HG03039 (cell line): ENCODE results near the gene SLC8A3.

Experiments used
- ATAC-seq: cut with Tn5 transposase; IDR thresholded peaks from one replicate; pipeline ENCODE4 v1.9.1; 2021; ENCODE audit warnings: mild to moderate bottlenecking, moderate library complexity; ENCODE audit not compliant: unreplicated experiment

SLC8A3 gene

DNA sequence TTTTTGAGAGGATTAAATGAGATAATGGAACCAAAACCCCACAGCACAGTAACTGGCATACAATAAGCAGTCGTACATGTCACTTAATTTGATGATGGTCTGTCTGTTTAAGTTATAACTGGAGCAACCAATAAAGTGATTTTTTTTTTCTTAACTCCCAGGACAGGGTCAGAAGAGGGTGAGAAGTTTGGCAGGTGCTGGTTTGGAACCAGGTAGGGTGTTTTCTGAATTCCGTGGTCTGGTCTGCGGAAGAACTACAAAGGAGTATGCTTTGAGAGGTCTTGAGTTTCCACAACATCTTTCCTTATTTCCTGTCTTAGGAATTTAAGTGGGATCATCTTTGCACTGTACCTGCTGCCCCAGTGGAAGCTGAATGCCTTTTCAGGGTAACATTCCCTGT is 111.7 kb downstream of the SLC8A3 start:
- no peak for ATAC-seq

DNA sequence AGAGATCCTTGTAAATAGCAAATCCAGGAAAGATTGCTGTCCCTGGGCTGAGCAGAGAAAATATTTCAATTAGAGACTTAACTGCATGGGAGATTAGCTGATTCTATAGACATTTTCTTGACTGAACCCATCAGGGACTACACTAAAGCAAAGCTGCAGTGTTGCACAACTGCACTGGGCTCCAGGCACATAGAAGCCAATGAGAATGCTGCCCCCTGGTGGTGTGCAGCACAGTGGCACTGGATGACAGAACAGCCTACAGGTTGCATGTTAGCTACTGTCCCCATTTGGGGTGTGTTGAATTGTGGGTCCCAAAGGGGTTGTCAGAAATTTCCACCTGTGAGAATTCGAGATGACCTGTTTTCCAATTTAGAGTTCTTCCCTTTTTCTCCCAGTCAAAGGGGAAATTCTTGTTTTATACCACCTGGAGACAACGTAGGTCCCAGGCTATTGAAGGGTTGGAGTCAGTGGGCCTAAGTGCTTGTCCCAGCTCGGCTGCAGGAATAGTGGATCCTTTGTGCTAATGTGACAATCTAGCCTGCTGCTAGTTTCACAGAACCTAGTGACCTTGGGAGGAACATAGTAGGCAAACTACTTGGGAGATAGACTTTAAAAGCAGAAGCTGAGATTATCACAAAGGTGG is 114.7 kb downstream of the SLC8A3 start:
- no peak for ATAC-seq

DNA sequence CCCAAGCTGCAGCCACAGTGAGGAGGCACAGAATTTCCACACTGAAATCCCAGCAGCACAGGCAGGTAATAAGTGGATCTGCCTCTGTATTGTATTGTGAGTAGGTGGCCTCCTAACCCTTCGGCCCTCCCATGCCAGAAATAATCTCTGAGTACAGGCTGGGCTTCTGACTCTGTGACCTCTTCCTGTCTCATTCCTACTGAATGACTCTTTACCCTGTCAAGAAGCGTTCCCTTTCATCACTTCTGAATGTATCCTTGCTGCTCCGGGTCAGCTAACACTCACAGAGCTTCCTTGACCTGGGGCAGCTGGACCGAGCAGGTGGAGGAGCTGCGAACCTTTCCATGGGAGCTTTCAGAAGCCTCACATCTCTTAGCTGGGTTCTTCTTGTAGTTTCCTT is 119.6 kb downstream of the SLC8A3 start:
- ATAC-seq, result no peak

DNA sequence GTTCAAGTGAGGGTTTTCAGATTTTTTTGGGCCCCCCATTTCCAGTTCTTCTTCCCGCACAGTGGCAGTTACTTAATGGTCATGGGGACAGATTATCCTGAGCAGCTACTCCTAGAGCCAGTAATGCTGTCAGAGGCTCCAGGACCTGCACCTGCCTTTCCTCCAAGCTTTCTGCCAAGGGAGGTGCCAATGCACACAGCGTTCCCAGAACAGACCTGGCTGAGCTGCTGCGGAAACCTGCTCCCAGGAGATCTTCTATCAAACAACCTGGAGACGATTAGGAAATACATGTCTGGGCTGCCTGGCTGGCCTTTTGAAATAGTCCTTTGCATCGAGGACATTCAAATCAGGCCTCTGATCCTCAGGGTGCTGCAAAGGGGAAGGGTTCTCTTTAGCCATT is 120.9 kb downstream of the SLC8A3 start:
- ATAC-seq, result no peak

DNA sequence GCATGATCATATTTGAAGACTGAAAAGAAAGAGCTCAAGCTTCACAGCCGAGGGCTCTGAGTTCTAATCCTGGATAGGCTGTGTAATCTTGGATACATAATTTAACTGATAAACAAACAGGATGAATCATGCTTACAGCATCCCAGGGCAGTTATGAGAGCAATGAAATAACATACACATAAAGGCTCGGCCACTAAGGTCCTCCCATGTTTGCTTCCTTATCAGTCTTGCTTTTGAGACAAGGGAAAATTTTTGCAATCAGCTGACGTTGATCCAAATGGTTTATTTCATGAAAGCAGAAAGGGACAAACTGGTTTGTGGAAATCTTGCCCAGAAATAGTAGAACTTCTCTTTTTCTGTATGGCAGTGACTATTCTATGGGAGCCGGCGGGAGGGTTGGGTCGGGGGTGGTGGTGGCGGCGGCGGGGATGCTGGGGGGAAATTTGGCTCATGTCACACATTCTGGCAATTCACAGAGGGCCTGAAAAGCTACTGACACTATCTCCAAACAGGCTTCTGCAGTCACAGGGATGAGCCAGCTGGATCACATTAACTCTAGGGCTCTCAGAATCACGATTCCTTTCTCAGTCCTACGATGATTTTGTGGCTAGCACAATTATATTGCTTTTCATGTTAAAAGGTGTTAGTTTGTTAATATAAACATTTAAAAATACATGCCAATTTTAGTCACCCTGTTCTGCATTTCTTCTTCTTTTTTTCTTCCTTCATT is 124.5 kb downstream of the SLC8A3 start:
- ATAC-seq, result no peak

DNA sequence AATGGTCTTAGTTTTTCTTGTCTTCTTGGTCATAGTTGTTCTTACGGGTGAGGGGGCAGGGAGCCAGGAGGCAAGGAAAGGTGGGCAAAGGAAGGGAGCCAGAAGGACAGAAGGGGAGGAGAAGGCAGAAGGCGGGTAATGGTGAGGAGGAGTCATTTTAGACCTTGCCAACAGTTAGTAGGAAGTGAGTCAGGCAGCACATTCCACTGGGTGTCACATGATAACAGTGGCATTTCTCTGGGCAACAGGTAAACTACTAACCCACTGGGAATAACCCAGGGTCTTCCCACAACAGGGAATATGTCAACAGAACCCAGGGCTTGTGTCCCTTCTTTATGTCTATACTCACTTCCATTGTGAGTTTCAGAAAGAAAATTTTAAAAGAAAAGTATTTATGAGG is 127.6 kb downstream of the SLC8A3 start:
- no peak for ATAC-seq

DNA sequence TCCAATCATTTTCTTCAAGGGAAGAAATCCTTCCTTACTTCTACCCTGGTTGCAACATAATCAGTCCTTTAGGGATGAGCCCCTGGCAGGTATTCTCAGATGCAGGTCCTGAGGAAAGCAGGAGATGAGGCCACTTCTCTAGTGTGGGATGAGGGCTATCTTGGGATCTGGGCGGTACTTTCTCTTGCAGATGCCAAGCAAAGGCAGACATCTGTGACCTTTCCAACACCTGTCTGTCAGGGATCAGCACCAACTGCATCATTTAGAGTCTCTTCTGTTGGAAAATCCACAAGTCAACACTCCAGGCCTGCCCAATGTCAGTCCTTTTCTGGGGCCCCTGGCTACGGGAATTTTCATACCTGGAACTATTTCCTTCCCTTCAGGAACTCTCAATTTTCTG is 129.2 kb downstream of the SLC8A3 start:
- ATAC-seq, result no peak

DNA sequence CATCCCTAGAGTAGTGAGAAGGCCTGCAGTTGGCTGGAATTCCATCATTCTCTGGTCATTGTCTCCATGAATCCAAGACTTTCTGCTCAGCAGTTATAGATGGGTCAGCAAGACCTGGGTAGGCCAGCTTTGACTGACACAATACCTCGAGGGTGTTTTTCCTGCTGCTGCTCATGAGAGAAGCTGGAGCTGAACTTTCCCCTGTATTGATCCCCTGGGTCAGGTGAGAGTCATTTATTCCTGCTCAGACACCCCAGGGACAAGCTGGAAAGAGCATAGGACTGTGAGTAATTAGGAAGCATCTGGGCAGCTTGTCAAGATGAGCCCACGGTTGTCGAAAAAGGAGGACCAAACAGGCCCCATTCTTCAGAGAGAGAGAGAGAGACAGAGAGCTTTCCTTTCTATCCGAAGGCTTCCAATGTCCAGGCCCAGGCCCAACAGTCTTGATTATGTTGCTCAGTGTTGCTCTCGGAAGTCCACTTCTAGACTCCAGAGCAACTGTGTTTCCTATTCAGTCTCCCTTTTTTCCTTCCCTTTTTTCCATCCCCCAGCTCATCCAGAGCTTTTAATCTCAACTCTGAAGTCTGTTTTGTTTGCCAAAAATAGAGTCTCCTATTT is 131.1 kb downstream of the SLC8A3 start:
- ATAC-seq, result no peak

DNA sequence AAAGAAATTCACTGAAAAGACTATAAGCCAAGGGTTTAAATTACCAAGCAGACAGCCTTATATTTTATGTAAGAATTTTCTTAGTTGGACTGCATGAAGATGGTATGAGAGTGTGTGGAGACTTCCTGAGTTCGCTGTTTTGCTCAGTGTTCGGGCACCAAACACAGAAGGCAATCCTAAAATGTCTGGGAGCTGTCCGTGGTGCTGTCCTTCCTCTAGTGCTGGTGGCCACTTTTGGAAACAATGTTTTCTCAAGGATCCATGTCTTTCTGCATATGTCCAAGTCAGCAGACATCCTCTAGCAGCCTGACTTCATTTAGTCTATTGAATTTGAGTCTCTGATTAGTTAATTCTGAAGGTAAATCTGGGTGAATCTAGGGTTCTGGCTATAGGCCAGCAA is 135.8 kb downstream of the SLC8A3 start:
- no peak for ATAC-seq

DNA sequence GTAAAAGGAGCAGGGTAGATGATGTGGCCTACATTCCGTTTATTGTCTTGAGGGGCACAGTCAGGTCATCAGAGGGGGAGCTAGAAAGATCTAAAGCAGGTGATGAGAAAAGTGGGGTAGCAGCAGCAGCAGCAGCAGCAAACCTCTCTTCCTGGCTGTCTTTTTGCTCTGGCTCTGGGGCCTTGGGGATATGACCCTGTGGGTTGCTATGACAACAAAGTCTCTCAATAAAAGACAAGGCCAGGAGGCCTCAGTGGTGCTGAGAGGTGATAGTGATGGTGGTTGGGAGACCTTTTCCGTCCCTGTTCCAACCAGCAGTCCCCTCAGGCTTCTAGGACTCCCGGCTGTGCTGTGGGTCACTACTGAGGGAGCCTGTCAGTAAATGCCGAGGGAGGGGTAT is 138.6 kb downstream of the SLC8A3 start:
- ATAC-seq, result no peak

DNA sequence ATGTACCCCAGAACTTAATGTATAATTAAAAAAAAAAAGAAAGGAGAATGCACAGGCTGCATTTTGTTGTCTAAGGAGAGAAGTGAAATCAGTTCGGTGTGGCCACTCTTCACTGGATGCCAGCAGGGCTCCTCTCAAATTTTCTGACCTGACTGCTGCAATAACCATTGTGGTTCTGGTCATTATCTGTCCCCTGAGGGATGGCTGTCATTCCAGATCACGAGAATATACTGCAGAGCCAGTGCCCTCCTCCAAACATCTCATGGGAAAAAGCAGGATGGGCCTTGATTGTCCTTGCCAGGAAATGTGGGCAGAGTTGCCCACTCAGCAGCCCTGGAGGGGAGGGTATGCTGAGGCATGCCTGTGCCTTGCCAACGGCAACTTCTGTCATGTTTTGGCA is 139.1 kb downstream of the SLC8A3 start:
- ATAC-seq, result no peak

DNA sequence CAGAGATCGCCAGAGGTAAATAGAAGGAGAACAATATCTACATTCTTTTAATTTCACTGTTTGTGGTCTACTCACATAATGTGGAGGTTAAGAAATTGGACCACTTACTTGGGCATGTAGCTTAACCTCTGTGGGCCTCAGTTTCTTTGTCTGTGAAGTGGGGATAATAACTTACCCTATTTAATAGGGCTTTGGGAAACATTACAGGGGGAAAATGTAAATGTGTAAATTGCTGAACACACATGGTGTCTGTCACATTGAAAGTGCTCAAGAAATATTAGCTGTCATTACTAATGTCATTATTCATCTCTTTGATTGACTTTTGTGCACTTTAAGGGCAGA is 140.5 kb downstream of the SLC8A3 start:
- no peak for ATAC-seq

DNA sequence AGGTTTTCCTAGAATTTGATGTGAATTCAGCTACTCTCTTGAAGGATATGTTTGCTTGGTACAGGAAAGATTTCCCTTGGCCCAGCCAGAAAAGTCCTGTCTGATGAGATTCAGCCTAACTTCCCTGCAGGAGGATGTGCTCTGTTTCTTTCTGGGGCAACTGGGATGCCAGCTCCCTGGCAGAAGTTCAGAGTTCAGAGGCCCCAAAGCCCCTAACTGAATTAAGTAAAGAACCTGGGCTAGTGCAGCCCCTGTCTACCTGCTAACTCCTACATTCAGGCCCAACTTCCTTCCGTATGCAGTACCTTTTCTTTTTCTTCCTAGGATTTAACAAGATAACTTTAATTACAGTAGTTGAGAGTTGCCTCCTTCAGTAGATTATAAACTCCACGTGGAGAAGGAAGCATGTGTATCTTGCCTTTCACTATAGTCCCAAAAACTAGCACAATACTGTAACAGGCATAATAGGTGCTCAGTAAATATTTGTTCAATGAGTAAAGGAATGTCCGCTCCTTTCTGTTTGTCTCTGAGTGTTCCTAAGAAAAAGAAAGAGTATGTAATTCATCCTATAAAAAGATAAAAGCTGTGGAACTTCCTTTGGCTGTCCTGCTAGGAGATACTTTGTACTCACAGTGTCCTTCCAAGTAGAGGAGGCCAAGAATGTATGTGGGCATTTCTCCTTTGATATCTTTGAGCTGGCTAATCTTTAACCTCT is 141.0 kb downstream of the SLC8A3 start:
- no peak for ATAC-seq

DNA sequence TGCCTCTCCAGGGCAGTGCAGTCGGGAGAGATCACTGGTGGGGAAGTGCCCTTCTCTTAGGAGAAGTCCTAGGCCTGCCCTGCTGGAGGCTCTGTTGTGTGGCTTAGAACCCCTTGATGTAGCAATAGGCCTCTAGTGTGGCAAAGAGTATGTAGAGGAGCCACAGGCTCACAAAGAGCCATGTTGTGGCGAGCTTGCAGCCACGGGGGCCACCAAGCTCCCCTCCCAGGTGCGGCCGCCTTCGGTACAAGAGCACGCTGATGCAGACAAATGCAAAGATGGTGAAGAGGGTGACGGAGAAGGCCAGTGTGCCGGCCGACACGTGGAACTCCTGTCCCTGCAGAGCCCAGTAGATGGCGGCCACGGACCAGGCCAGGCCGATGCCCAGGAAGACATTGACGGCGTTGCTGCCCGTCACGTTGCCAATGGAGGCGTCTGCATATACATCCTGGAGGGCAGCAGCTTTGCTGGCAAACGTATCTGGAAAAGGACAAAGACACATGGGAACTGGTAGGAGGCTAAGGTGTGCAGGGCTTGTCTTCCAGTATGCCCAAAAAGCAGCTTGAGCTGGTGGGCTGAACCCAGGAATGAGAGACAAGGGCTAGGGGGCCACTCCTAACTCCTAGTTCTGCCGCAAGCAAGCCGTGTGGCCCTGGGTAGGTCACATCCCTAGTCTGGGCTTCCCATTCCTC is 142.8 kb downstream of the SLC8A3 start:
- ATAC-seq, result no peak

DNA sequence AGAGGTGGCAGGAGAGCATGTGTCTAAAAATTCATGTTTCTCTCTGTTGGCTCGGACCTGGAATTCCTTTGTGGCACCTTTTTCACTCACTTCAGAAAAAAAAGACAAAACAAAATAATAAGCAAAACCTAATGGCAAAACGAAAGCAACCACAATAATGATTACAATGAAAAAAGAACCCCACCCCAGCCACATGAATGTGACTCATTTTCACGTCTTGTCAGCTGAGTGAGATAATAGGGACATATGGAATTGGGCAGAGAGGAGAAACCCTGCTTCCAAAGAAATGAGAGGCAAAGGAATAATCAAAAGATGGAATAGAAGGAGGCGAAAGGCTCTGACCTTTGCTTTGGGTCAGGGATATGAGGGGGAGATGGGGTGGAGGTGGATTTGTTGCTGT is 143.4 kb downstream of the SLC8A3 start:
- ATAC-seq, result no peak

DNA sequence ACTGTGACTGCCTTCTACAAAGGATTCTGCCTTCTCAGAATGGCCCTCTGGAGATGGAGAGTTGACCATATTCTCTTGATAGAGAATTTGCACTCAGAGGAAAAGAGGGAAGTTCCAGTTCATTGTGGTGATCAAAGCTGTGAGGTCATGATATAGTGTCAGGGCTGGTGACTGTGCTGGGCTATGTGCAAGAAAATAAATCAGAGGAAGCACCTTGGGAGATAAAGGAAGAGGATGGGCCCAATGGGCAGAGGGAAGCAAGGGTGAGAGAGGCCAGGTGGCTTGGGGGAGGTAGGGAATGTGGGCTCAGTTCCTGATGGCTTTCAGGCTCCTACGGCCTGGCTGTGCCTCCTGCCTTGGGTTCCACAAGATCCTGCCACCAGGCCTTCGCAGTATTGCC is 145.8 kb downstream of the SLC8A3 start:
- no peak for ATAC-seq

DNA sequence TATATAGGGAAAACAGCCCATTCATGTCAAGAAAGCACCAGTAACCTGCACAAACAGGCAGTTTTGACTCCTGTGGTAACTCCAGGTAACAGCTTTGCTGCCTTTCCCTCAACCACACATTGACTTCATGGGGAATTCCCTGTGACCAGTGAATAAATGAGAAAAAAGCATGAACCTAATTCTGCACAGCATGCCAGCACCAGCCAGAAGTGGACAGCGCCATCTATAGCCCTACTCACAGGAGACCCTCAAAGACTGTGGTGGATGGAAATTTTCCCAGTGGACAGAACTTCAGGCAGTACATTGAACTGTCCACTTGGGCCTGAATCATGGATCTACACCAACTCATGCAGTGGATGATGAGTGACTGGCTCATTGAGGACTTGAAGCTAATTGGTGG is 152.1 kb downstream of the SLC8A3 start:
- ATAC-seq, result no peak

DNA sequence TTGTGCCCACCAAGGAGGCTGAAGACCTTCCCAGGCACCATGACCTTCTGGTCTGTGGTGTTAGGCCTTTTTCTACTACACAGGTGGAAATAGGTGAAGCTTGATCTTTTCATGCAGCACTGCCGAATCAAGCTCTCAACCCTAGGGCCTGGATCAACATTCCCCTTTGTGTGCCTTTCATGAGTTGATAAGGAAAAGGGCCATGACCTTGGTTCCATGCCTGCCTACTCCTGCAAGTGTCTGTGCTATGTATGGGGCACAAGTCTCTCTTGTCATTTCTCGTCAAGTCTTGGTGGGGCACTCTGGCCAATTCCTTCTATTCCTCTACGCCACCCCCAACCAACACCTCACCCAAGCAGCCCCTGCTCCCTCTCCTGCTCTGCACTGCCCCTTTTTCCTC is 154.5 kb downstream of the SLC8A3 start:
- no peak for ATAC-seq

DNA sequence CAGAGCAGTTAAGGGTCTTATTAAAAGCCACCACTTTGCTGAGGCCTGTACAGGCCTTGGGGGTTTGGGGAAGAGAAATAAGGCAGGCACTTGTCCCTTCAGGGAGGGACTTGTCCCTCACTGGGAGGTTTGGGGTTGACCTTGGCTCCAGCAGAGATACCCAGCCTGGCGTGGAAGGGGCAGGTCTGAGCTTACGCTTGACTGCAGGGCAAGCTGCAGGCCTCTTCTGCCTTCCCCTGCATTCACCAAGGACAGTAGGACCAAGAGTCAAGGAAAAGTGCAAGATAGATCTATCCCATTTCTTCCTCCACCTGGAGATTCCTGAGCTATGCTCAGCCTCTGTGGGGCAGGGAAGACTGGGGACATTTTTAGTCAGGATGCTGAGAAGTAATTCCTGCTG is 155.2 kb downstream of the SLC8A3 start:
- ATAC-seq, result no peak

DNA sequence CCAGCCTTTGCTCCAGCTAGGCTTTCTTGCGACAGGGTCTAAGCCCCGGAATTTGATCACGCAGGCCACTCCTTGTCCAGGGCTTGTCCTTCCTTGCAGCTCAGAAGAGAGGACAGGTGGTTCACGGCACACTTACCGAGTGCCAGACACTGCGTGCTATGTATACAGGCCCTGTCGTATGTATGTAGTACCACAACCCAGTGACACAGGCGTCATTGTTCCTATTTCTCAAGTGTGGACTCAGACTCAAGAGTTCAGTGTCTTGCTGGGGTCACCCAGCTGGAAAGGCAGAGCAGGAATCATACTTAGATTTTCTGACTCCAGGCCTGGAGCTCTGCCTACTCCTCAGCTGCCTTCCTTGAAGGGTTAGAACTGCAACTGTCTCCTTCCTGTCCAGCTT is 155.6 kb downstream of the SLC8A3 start:
- ATAC-seq, result no peak

DNA sequence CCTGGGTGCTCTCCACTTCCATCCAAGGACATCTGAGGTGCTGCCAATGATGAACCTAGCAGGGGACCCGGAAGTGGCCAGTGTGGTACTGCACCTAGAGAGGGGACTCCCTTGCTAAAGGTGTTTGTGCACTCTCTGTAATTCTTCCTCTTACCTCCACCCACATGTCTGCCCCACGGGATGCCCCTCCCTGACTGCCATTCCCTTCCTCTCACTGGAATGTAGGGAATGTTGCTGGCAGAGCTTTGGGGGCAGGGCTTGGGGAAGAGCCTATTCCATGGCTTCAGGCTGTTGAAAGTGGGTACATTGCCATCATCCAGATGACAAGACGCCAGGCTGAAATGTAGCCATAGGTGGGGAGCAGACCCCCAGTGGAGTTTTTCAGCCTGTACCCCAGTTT is 156.3 kb downstream of the SLC8A3 start:
- ATAC-seq, result no peak
